Stomach smooth muscle (tissue), 2 donors: Measurements from ENCODE around the gene TMSB10.
A peak's percentile ranks its signal among the peaks of the same experiment; 100 is the strongest.
"Not testable (repeated sequence)": the region's sequence is repeated elsewhere in the genome, so short reads cannot be mapped to it uniquely, and the experiment has no call there.

Experiments
- H3K27ac ChIP-seq: one replicate; pipeline ENCODE4 v1.7.0; 2013; ENCODE audit warnings: mild to moderate bottlenecking, low read length, inconsistent platforms
- H3K27me3 ChIP-seq, 2 donors: one replicate each; pipeline ENCODE4 v1.7.0; 2013; ENCODE audit warnings: low read length in 2 of 2; ENCODE audit not compliant: insufficient read depth in 2 of 2, control insufficient read depth in 1 of 2
- H3K36me3 ChIP-seq, 2 donors: one replicate each; pipeline ENCODE4 v1.7.0; 2013; ENCODE audit warnings: low read length in 2 of 2; ENCODE audit not compliant: control insufficient read depth in 2 of 2, insufficient read depth in 2 of 2
- H3K4me1 ChIP-seq: one replicate; pipeline ENCODE4 v1.7.0; 2013; ENCODE audit warnings: low read length; ENCODE audit not compliant: control insufficient read depth, insufficient read depth
- H3K4me3 ChIP-seq, 2 donors: one replicate each; pipeline ENCODE4 v1.7.0; 2013; ENCODE audit warnings: low read length in 2 of 2
- H3K9ac ChIP-seq, 2 donors: one replicate each; pipeline ENCODE4 v1.7.0; 2013; ENCODE audit warnings: low read length in 2 of 2, mild to moderate bottlenecking in 1 of 2
- H3K9me3 ChIP-seq, 2 donors: one replicate each; pipeline ENCODE4 v1.7.0; 2013; ENCODE audit warnings: low read length in 2 of 2; ENCODE audit not compliant: control insufficient read depth in 2 of 2
- donor health status: healthy.
- donor health status: Pancreatic carcinoma.

Gene TMSB10

GRCh38 chr2:84905181-84906107 lies at the start of gene TMSB10:
Gene TMSB10, plus strand, starts transcription at chr2:84905656.
- Histone ChIP-seq H3K27me3 (no peaks in the 10 kb centered on the region), H3K4me1 (peaks cover 11% of the 10 kb centered on the region), H3K9ac (peak within 1 kb of the TSS; percentile 73 to 75), H3K4me3 (peak within 1 kb of the TSS; percentile 84 to 89), H3K27ac (peak within 1 kb of the TSS; percentile 74), H3K36me3 (no peaks in the 10 kb centered on the region), H3K9me3 (no peaks in the 10 kb centered on the region)

- Histone ChIP-seq H3K36me3 (no peaks in the 10 kb centered on the region), H3K4me1 (no peaks in the 10 kb centered on the region), H3K9me3 (no peaks in the 10 kb centered on the region), H3K27ac (no peak overlapping the region), H3K27me3 (peaks cover 0 to 2% of the 10 kb centered on the region in 2 donors), H3K4me3 (no peak overlapping the region), H3K9ac (no peak overlapping the region)
Observed at GRCh38 chr2:84855731-84856130, 49.7 kb upstream of the TMSB10 start.

- Histone ChIP-seq H3K36me3 (no peaks in the 10 kb centered on the region), H3K27me3 (peaks cover 0 to 2% of the 10 kb centered on the region in 2 donors), H3K4me1 (no peaks in the 10 kb centered on the region), H3K4me3 (no peak overlapping the region), H3K9ac (no peak overlapping the region), H3K9me3 (no peaks in the 10 kb centered on the region), H3K27ac (no peak overlapping the region)
Observed at GRCh38 chr2:84856787-84857186, 48.7 kb upstream of the TMSB10 start.

- Histone ChIP-seq H3K4me3 (no peak overlapping the region), H3K27ac (no peak overlapping the region), H3K9ac (no peak overlapping the region), H3K4me1 (no peaks in the 10 kb centered on the region), H3K27me3 (peaks cover 2 to 3% of the 10 kb centered on the region in 2 donors), H3K36me3 (no peaks in the 10 kb centered on the region), H3K9me3 (no peaks in the 10 kb centered on the region)
Observed at GRCh38 chr2:84857566-84857965, 47.9 kb upstream of the TMSB10 start.

GRCh38 chr2:84858123-84858522 lies 47.3 kb upstream of the TMSB10 start:
- Histone ChIP-seq H3K4me3 (no peak overlapping the region), H3K9me3 (no peaks in the 10 kb centered on the region), H3K4me1 (no peaks in the 10 kb centered on the region), H3K9ac (no peak overlapping the region), H3K27ac (no peak overlapping the region), H3K27me3 (peaks cover 2 to 3% of the 10 kb centered on the region in 2 donors), H3K36me3 (no peaks in the 10 kb centered on the region)

GRCh38 chr2:84858937-84859336 lies 46.5 kb upstream of the TMSB10 start:
- Histone ChIP-seq H3K9ac (no peak overlapping the region), H3K27ac (no peak overlapping the region), H3K9me3 (no peaks in the 10 kb centered on the region)

GRCh38 chr2:84861539-84861938 lies 43.9 kb upstream of the TMSB10 start:
- Histone ChIP-seq H3K9ac (no peak overlapping the region), H3K36me3 (no peaks in the 10 kb centered on the region), H3K27me3 (peaks cover 2 to 5% of the 10 kb centered on the region in 2 donors), H3K27ac (no peak overlapping the region), H3K4me3 (no peak overlapping the region), H3K9me3 (no peaks in the 10 kb centered on the region), H3K4me1 (no peaks in the 10 kb centered on the region)

More at GRCh38 chr2:84858937-84859336, 46.5 kb upstream of the TMSB10 start:
- peaks cover 2 to 3% of the 10 kb centered on the region in 2 donors for H3K27me3 ChIP-seq
- no peak overlapping the region for H3K4me3 ChIP-seq
- no peaks in the 10 kb centered on the region for H3K36me3 ChIP-seq
- H3K4me1 ChIP-seq: no peaks in the 10 kb centered on the region

- no peaks in the 10 kb centered on the region for H3K9me3 ChIP-seq
- no peak overlapping the region for H3K4me3 ChIP-seq
- no peaks in the 10 kb centered on the region for H3K36me3 ChIP-seq
- H3K9ac ChIP-seq: no peak overlapping the region
- peaks cover 2 to 5% of the 10 kb centered on the region in 2 donors for H3K27me3 ChIP-seq
- H3K4me1 ChIP-seq: no peaks in the 10 kb centered on the region
- no peak overlapping the region for H3K27ac ChIP-seq
Observed at GRCh38 chr2:84862006-84862405, 43.5 kb upstream of the TMSB10 start.

GRCh38 chr2:84865181-84865783 lies 40.2 kb upstream of the TMSB10 start:
- Histone ChIP-seq H3K27ac (no peak overlapping the region), H3K27me3 (peaks cover 0 to 5% of the 10 kb centered on the region in 2 donors), H3K36me3 (no peaks in the 10 kb centered on the region), H3K4me1 (no peaks in the 10 kb centered on the region), H3K4me3 (no peak overlapping the region), H3K9me3 (no peaks in the 10 kb centered on the region), H3K9ac (no peak overlapping the region)

- no peaks in the 10 kb centered on the region for H3K36me3 ChIP-seq
- H3K9me3 ChIP-seq: no peaks in the 10 kb centered on the region
- no peaks in the 10 kb centered on the region for H3K4me1 ChIP-seq
- no peak overlapping the region for H3K4me3 ChIP-seq
- peaks cover 0 to 5% of the 10 kb centered on the region in 2 donors for H3K27me3 ChIP-seq
- no peak overlapping the region for H3K27ac ChIP-seq
- no peak overlapping the region for H3K9ac ChIP-seq
Observed at GRCh38 chr2:84866122-84866521, 39.3 kb upstream of the TMSB10 start.

GRCh38 chr2:84868327-84868726 lies 37.1 kb upstream of the TMSB10 start:
- H3K4me3 ChIP-seq, H3K27me3 ChIP-seq, H3K27ac ChIP-seq, H3K9me3 ChIP-seq, H3K9ac ChIP-seq, H3K4me1 ChIP-seq, H3K36me3 ChIP-seq: not testable (repeated sequence)
